Suppressor macrophage treated with lipopolysaccharide for 4 hours (primary cell): ENCODE measurements around the gene GDNF.

Experiments
- DNase-seq: peaks from one replicate; pipeline ENCODE4 v3.0.0-alpha.2; 2020

GDNF gene

DNA sequence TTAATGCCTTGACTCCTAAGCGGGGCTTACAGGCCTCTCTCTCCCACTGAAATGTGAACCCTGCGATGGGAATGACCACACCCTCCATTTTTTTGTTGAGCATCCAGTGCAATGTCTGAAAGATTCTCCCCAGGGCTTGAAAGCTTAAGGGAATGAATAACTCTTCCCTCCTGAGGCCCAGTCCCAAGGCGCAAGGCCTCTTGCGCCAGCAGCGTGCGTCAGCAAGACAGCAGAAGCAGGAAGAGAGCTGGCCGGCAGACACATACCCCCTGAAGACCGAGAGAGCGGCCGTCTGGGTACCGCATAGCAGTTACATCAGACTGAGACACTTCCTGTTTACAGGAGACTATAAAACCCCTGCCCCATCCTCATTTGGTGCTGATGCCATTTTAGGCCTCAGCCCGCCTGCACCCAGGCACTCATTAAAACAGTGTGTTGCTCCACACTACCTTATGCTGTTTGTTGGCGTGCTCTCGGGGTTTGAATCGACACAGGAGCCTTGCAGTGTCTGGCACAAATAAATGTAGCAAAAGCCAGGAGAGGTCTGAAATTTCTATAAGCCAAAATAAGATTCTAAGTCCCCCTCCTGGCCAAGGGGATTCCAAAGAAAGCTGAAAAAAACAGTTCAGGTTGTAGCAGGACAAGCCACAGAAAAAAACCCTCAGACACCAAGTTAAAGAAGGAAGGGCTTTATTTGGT is 62.3 kb downstream of the GDNF start:
- no peak for DNase-seq

DNA sequence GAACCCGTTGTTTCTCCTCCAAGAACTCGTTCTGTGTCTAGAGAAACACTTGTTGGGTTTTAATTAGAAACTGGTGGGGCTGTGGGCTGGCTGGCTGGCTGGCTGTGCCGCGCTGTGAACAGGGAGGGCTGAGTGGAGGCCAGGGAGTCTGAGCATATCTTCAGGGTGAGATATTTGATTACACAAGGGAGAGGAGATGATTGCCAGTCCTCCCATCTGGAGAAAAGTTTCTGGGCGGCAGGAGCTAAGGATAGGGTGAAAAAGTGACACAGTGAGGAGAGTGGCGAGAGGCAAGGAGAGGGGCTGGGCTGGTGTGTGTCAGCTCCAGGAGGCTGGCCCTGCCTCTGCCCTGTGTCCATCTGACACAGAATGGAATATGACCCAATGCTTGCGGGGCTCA is 63.0 kb downstream of the GDNF start:
- DNase-seq = no peak

DNA sequence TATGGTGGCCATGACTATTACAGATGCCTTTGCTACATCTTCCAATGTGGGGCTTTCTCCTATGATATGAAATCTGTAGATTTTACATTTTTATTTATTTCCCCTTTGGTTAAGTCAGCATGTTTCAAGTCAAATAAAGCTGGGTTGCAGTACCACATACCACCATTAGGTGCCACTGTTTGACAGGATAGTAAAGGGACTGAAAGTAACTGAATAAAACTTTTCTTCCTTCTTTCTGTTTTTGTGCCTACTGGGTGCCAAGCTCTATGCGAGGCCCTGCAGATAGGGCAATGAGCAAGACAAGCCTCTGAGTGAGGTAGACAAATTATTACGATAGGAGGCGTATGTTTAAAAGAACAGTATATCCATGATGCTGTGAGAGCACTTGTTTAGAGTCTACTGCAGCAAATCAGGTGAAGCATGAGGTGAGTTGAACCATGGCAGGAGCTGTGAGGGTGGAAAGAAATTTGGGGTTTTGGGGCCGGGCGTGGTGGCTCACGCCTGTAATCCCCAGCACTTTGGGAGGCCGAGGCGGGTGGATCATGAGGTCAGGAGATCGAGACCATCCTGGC is 64.8 kb downstream of the GDNF start:
- DNase-seq = peak; percentile 61

GRCh38 chr5:37773809-37774208 is 66.0 kb downstream of the GDNF start:
- no peak for DNase-seq

GRCh38 chr5:37772255-37772654 is 67.6 kb downstream of the GDNF start:
- DNase-seq = no peak

DNA sequence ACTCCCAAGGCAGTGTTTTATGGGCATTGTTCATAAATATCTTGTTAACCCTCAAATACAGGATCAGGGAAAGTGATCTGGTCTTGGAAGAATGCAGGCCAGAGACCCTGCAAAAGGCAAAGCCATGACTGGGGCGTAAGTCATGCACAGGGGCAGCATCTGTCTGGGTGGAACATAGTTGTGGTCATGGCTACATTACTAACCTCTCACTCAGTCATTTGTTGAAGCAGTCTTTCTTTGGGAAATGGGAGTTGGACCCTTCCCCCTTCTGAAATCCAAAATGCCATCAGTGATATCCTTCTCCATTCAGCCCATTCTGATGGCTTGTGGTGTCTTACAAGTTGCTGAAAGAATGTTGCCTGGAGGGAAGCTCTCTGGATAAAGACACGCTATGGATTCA is 68.1 kb downstream of the GDNF start:
- DNase-seq = no peak

DNA sequence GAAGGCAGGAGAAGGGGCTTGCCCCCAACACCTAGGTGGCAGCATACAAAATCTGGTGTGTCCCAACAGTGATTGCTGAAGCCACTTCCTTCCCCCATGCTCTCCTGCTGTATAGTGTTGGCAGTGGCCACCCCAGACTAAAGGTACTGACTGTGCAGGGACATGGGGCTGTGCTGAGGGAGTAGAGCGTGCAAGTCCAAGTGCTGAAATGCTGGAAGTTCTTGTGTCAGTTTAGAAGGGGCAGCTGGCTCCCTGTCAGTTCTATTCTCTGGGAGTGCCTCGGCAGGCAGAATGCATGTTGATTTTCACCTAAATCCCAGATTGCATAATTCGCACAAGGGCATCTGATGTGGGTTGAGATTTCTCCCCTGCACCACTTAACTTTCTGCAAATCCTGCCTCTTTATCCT is 68.6 kb downstream of the GDNF start:
- no peak for DNase-seq

GRCh38 chr5:37770786-37771185 is 69.1 kb downstream of the GDNF start:
- DNase-seq = no peak

DNA sequence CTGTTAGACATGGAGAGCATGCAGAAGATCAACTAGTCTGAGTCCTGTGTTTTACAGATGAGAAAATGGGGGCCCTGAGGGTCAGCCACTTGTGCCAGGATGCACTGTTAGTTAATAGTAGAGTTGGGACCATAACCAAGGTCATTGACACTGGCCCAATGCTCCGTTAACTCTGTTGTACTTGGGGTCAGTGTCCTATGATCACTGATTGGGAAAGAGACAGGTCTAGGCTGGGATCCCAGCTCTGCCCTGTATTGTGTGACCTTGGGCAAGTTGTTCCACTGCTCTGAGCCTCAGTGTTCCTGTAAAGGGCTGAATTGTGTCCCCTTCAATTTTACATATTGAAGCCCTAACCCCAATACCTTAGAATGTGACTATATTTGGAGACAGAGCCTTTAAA is 70.0 kb downstream of the GDNF start:
- no peak for DNase-seq

DNA sequence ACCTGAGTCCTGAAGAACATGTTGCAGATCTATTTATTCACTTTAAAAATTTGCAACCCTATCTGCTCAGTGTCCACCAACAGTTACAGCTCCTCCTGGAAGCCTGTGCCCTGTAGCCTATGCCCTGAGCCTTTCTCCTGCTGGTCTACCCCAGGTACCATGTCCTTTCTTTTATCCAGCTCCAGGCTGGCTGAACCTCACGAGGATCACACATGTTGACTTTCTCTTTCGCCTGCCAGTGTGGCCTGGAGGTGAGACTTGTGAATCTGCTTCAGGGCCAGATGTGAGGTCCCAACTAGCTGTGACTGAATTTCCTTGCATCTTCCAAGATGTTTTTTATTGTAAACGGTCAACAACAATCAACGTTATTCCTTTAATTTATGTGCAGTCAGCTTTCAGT is 70.7 kb downstream of the GDNF start:
- no peak for DNase-seq

- DNase-seq = no peak
Measured at GRCh38 chr5:37768371-37768770, 71.5 kb downstream of the GDNF start.

- no peak for DNase-seq
Measured at GRCh38 chr5:37767961-37768360, 71.9 kb downstream of the GDNF start.

GRCh38 chr5:37767251-37767650 is 72.6 kb downstream of the GDNF start:
- no peak for DNase-seq
